GM19240 (cell line): ENCODE results near the gene CROT.

Source experiments
- DNase-seq: peaks from one replicate; pipeline ENCODE4 v3.0.0; 2011; ENCODE audit warnings: low spot score; ENCODE audit not compliant: insufficient read length

CROT gene

GRCh38 chr7:87342231-87342630 is 3.2 kb upstream of the CROT start:
- DNase-seq = no peak

GRCh38 chr7:87344446-87344845 is 1.0 kb upstream of the CROT start:
- no peak for DNase-seq

GRCh38 chr7:87345962-87346371 is 503 bp downstream of the CROT start:
- DNase-seq = no peak

- no peak for DNase-seq
Measured at GRCh38 chr7:87347207-87347606, 1.7 kb downstream of the CROT start.

- no peak for DNase-seq
Measured at GRCh38 chr7:87347664-87348063, 2.2 kb downstream of the CROT start.

GRCh38 chr7:87354749-87355148 is 9.3 kb downstream of the CROT start:
- no peak for DNase-seq

GRCh38 chr7:87356448-87356847 is 11.0 kb downstream of the CROT start:
- DNase-seq = no peak

GRCh38 chr7:87359366-87359765 is 13.9 kb downstream of the CROT start:
- DNase-seq = no peak

GRCh38 chr7:87361320-87361719 is 15.9 kb downstream of the CROT start:
- DNase-seq = no peak

- DNase-seq = no peak
Measured at GRCh38 chr7:87363342-87363741, 17.9 kb downstream of the CROT start.

- DNase-seq = no peak
Measured at GRCh38 chr7:87364246-87364645, 18.8 kb downstream of the CROT start.

GRCh38 chr7:87369216-87369615 is 23.8 kb downstream of the CROT start:
- no peak for DNase-seq

GRCh38 chr7:87370660-87371180 is 25.3 kb downstream of the CROT start:
- no peak for DNase-seq

- no peak for DNase-seq
Measured at GRCh38 chr7:87375662-87376435, 30.4 kb downstream of the CROT start.

GRCh38 chr7:87380905-87381304 is 35.4 kb downstream of the CROT start:
- no peak for DNase-seq

- no peak for DNase-seq
Measured at GRCh38 chr7:87391020-87391701, 45.7 kb downstream of the CROT start.

- no peak for DNase-seq
Measured at GRCh38 chr7:87395442-87396020, 50.1 kb downstream of the CROT start.

- no peak for DNase-seq
Measured at GRCh38 chr7:87398446-87398845, 53.0 kb downstream of the CROT start.

GRCh38 chr7:87404674-87405073 is 59.2 kb downstream of the CROT start:
- DNase-seq = no peak

GRCh38 chr7:87411186-87411585 is 65.7 kb downstream of the CROT start:
- DNase-seq = no peak

GRCh38 chr7:87413029-87413428 is 67.6 kb downstream of the CROT start:
- DNase-seq = no peak
